ENCODE data around the gene RGS9.

DNA sequence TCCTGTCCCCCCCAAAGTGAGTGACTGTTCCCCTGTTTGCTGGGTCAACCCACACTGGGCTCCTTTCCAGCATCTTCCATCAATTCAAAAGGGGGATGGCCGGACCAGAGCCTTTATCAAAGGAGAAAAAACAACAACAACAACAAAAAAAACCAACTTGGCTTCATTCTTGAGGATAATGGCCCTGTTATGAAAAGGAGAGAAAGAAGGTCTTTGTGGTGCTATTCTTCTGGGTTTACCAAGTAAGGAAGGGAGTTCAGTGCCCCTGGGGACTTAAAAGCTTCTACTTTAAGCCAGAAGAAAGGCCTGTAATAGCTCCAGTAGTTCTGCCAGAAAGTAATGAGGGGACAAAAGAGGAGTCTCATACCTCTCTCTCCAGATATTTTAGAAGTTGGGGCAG lies 71.5 kb downstream of the RGS9 start:
- TF ChIP-seq SUZ12 (IDR thresholded peaks at IDR 0.05) = no peak
- no peak for TF ChIP-seq FOXM1 (IDR thresholded peaks at IDR 0.05; ENCODE audit: borderline replicate concordance)
- no peak for TF ChIP-seq BHLHE40 (IDR thresholded peaks at IDR 0.05; ENCODE audit: borderline replicate concordance)
- TF ChIP-seq HDGF (IDR thresholded peaks at IDR 0.05; ENCODE audit: borderline replicate concordance) = no peak
- TF ChIP-seq ELF4 (IDR thresholded peaks at IDR 0.05) = no peak
- TF ChIP-seq ZNF384 (IDR thresholded peaks at IDR 0.05) = no peak
- TF ChIP-seq SP1 (IDR thresholded peaks at IDR 0.05) = no peak
- no peak for TF ChIP-seq L3MBTL2 (conservative IDR thresholded peaks at IDR 0.05)
- no peak for TF ChIP-seq FOXA1 (IDR thresholded peaks at IDR 0.05)
- no peak for TF ChIP-seq NFRKB (IDR thresholded peaks at IDR 0.05)
- no peak for TF ChIP-seq FOXK2 (IDR thresholded peaks at IDR 0.05)

Measured in HEK293T (cell line).